OCI-M2 (cell line): ENCODE data around the gene STPG1.
A peak's percentile ranks its signal among the peaks of the same experiment; 100 is the strongest.

Experiments
- DNase-seq: peaks from one replicate; lab custom pipeline; 2025; ENCODE audit not compliant: unreplicated experiment; lab: John Stamatoyannopoulos, UW

The STPG1 gene

DNA sequence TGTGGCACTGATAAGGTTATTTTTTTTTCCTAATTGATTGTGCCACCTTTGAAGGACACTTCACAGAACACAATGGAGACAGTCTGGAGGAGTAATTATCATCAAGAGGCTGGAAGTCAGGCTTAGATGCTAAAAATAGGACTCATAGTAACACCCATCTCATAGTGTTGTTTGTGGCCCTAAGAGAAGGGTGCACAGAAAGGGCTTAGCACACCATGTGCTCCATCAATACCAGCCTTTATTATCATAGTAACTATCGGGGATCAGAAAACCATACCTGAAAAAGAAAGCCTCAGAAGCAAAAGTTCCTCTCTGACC, 13.9 kb upstream of the STPG1 start:
- no peak for DNase-seq

DNA sequence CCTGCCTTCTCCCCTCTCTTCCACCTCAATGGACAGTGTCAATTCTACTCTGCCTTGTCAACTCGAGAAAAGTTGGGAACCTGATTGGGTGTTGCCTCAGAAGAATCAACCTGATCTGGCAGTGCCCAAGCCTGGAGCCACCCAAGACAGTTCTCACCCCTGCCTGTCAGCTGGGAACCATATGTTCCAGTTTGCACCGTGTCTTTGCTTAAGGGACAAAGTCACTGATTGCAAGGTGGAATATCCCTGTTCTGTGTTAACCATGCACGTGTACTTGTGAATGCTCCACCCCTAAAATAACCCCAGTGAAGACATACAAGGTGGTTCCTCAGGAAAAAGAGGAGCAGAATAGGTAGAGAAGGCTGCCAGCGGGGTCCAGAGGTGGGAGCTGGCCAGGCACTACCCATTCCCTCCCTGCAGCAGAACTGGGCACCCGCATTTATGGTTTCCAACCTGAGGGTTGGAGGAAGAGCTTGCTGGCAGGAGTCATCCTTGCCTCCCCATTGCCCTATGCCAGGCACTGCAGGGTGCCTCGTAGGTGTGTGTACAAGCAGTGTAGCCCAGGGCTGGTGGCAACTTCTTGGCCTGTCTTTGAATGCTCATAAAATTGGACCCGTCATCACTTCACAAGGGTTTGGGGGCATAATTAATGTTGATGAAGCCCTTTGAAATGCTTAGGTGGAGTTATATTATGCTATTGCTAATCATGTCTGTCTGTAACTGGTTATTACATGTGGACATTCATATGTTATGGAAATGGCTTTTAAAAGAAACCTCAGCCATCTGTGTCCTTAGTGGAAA, 13.4 kb upstream of the STPG1 start:
- no peak for DNase-seq

DNA sequence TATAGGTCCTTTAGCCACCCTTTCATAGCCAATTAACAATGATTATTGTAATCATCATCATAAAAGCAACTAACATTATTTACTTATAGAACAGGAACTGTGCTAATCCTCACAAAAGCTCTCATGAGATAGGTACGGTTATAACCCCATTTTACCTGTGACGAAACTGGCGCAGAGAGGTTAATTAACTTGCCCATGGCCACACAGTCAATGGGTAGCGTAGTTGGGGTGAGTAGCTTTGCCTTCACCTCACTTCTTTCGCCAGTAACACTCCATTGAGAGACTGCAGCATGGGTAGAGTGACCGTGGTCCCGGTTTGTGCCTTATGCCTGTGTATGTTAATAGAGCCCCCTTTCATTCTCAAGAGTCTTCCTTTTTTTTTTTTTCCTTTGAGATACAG, 12.3 kb upstream of the STPG1 start:
- no peak for DNase-seq

DNA sequence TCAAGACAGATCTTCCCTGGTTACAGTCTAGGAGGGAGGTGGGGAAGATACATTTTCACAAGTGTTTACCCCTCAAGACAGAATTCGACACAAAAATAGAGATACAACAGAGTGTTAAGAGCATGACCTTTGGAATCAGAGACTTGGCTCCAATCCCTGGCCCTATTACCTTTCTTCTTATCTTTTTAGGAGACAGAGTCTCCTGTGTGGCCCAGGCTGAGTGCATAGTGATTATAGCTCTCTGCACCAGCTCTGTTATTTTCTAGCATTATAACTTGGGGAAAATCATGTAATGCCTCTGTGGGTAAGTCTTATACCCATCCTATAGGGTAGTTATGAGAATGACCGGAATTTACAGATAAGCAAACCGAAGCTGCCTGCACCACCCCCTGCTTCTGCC, 11.9 kb upstream of the STPG1 start:
- no peak for DNase-seq

DNA sequence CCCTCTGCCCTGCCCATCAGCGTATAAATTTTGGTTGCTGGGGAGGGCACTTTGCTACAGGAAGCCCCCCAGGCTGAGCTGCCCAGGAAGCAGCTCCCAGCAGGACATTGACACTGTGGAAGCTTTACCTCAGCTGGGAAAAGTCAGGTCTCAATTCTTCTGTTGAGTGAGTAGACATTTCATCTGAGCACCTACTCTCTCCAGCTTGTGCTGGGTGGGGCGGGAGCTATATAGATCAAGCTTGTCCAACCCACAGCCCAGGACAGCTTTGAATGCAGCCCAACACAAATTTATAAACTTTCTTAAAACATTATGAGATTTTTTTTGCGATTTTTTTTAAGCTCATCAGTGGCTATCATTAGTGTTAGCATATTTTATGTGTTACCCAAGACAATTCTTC, 11.4 kb upstream of the STPG1 start:
- no peak for DNase-seq

DNA sequence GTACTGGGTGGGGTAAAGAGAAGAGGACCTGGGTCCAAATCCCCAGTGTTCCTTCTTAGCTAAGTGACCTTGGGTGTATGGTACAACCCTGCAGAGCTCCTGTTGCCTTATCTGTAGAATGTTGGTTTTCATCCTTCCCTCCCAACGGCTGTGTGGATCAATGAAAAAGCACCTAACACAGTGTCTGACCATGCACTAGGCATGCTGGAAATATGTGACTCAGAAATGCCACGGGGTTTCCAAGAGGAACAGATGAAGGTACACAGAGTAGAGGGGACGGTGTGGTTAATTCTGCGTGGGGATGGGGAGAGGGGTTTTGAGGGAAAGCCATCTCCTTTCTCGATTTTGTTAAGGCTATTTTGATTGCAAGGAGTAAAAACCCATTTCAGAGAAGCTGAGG, 10.6 kb upstream of the STPG1 start:
- DNase-seq = no peak

DNA sequence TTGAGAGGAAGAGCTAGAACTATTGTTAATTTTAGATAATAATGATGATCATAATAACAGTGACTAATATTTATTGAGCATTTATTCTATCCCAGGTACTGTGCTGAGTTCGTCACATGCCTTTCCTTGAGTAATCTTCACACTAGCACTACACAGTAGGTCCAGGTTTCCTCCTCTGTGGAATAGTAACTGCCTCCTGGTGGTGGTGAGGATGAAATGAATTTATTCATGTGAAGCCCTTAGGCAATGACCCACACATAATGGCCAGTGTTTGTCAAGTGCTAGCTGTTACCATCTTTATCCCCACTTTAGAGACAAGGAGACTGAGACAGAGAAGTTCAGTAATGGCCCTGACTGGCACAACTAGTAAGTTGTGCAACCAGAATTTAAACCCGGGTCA, 7.9 kb upstream of the STPG1 start:
- no peak for DNase-seq

DNA sequence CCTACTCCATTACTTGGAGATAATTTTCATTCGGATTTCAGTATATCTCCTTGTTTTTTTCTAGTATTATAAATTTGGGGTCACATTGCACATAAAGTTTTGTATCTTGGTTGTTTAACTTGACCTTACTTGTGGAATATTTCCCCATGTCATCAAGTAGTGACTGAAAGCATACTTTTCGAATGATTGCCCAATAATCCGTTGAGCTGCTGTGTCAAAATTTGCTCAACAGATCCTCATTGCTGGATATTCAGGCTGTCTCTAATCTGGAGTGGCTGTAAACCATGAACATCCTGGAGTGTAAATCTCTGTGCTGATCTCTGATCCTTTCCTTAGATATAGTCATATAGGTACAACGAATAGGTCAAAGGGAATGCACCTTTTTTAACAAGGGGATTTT, 7.0 kb upstream of the STPG1 start:
- DNase-seq = no peak

DNA sequence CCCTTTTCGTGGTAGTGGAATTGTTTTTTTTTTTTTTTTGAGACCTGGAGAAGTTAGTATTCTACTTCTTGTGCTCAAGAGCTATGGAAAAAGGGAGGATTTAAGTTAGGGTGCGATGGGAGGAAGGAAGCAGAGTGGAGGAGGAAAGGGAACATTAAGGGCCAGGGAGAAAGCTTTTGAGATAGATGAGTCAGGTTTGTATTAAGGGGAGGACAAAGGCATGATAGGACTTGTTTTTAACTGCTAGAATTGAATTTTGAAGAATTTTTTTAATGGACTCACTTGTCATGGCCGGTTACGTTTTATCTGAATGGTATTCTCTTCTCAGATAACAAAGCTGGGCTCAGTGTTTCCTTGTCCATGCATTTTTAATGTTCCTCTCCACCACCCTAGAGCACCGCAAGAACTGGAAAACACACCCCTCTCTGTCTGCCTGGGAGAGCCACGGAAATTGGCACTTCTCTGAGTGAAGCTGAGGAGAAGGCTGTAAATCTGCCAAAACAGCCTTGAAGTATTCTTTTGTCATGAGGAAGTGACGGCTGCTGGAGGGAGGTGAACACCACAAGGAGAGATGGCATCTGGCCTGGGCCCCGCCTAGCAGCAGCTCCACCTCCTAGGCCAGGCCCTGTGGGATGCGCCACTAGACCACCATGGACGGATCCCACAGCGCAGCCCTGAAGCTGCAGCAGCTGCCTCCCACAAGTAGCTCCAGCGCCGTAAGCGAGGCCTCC, 5.5 kb upstream of the STPG1 start:
- peak; percentile 11 for DNase-seq

DNA sequence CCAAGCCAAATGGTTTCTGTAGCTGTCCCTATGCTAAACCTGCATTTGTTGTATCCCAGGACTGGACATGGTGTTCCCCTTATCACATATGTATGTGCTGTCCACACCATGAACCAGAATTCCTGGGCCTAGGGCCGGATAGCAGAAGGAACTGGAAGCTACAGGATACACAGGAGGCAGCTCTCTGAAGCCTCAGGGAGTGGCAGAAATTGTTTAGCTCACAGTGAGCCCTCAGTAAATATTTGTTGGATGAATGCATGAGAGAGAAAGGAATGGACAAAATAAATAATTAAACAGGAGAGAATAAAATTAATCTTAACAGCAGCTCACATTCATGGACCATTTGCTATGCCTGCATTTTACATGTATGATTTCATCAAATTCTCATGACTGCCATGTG, 4.1 kb upstream of the STPG1 start:
- no peak for DNase-seq

DNA sequence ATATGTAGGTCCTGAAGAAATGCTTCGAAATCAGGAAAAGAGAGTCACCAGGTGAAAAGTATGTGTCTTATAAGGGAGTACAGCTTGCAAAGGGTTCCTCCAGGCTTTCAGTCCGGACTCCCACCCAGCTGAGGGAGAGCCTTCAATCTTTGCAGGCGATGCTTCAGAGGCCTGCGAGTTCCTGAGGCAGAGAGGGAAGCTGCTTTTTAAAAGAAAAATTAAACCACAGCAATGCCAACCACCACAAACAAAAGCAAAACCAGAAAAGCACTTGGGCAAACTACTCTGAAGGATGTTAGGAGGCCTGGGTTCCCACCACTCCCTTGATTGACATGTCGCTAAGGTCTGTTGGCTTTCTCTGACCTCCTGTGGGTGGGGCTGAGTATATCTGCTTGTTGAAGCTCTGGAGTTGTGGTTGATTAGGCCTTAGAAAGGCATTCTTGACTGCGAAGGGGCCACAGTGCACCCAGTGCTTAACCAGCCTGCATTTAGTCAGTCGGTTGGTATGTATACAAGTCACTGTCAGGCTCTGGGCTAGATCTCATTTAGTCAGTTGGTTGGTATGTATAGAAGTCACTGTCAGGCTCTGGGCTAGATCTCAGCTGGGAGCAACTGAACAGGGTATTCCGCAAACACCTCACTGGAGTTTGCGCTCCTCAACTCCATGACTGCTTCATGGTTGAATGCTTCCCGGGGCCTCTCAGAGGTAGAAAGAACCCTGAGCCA, 3.2 kb upstream of the STPG1 start:
- DNase-seq = peak; percentile 20

DNA sequence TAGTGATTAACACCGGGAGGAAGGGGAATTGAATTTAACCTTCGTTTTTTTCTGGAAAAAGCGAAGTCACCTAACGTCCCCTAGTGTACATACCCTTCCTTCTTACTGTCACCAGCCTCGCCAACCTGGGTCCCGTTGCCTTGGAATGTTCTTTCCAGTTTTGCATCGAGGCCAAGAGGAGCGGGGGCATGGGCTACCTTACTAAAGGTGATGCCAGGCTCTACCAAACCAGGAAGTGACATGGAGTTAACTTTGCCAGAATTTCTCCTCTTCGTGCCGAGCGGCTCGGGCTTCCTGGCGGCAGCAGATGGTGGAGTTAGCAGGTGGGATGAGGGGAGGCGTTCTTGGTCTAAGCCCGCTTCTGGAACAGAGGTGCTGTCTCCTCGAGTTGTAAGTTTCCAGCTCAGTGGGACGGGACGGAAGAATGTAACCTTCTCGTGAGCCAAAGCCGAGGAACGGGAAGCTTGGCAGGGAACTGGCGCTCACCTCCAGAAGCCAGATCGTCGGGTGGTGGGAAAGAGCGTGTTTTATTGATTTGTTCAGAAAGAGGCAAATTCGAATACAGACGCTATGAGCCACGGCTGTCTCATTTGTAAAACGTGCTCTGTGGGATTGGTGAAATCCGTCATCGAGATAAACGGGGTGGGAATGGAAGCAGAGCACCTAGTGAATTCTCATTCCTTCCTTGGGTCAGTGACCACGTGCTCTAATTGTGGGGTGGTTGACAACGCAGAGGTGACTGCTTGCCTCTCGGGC, 2.5 kb upstream of the STPG1 start:
- DNase-seq = no peak

DNA sequence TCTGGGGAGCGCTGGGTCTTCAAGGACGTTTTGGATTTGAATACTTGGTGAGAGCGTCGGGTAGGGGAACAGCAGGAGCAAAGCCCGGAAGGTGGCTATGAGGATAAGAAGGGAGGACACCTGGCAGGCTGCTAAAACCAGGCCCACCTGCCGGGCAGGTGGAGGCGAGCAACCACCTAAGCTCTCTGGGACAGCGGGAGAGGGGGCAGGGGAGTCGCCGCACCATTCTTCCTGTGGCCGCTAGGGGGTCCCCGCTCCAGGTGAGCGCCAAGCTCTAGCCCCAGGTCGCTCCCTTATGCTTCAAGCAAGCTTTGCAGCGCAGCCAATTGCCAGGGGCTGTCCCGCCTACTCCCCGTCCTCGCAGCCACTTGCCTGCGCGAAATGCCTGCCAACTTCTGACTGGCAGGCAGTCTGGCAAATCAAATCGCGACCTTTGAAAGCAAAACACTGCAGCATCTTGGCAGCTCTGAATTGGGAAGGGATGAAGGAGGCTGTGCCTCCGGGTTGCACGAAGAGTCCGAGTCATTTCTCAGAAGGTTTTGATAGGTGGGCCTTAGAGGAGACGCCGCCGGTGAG, 1.8 kb upstream of the STPG1 start, which contains the start of gene NIPAL3:
Gene NIPAL3 (plus strand): TSS at position 469 of the 576 bp plus-strand sequence. CDS start 3,746 bp downstream, outside the sequence.
- DNase-seq = peak; percentile 25

DNA sequence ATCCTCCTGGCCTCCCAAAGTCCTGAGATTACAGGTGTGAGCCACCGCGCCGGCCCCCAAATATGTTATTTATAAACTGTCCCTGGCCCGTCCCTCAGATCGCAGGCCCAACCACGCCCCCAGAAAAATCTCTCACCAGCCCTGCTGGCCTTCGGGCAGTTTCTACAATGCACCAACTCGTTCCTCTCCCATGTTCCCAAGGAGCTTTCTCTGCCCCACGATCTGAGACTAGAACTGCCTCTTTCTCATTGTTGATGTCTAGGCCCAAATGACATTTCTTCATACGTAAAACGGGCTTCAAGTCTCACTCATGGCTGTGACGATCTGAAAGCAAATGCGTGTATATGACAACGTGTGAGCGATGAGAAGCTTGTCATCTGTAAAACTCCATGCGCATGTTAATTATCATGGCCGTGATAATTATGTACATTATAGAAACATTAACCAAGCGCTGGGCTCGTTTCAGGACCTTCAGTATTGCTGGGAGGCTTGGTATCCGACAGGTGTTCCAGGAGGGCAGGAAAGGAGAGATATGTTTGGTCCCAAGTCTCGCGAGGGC, 1.3 kb upstream of the STPG1 start:
- DNase-seq = no peak

DNA sequence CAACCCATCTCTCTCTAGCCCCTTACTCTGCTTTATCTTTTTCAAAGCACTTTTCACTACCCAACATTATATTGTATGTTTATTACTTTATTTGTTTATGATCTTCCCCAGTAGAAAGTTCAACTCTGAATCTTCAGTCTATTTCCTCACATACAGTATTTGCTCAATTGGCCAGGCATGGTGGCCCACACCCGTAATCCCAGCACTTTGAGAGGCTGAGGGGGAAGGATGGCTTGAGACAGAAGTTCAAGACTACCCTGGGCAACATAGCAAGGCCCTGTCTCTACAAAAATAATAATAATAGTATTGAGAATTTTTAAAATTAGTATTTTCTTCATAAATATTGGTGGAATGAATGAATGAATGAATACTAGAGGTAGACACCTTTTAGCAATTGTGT, 1.2 kb downstream of the STPG1 start:
- no peak for DNase-seq

DNA sequence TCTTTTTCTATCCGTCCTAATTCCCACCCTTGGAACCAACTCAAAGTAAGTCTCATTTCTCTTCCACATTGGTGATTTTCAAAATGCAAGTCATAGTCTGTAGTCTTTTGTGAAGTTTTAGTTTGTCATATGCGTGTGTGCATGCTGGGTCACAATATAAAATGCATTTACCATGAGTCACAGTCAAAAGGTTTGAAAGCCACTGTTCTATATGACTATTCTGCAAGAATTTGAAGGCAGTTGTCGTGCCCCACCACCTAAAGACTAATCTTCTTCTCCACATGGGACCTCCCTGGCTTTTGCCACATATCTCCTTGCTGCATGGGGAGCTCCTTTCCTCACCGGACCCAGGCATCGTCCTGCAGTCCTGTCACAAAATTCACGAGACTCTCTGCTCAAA, 1.6 kb downstream of the STPG1 start:
- DNase-seq = no peak

DNA sequence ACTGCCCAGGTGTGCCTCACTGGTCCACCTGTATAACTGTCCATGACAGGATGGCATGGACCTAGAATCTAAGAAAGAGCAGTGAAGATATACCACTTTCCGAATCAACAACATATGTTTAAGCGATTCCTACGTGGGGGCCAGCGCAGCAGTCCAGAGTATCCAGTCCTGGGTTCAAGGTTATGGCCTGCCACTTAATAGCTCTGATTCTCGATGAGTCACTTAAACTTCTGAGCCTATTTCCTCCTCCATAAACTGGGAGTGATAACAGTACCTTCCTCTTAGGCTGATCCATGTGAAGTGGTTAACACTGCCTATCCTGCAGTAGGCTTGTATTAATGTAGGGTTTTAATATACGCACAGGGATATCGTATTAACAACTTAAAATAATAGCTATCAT, 2.8 kb downstream of the STPG1 start:
- no peak for DNase-seq

DNA sequence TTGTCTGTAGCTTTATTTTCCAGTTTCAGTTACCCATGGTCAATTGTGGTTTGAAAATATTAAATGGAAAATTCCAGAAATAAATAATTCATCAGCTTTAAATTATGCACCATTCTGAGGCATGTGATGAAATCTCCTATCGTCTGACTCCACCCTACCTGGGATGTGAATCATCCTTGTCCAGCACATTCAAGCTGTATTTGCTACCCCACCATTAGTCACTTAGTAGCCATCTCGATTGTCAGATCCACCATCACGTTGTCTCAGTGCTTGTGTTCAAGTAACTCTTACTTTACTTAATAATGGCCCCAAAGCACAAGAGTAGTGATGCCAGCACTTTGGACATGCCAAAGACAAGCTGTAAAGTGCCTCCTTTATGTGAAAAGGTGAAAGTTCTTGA, 4.0 kb downstream of the STPG1 start:
- no peak for DNase-seq

DNA sequence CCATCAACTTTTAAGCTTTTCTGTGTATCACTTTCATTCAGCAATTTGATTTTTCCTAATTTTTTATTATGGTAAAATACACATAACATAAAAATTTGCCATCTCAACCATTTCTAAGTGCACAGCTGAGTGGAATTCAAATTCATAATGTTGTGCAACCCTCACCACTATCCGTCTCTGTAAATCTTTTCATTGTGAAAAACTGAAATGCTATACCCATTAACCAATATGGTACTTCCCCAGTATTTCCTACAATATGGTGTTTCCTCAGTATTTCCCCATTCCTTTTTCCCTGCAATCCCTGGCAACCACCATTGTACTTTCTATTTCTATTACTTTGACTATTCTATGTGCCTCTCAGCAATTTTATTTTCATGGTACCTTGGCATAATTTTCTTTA, 6.8 kb downstream of the STPG1 start:
- DNase-seq = no peak

DNA sequence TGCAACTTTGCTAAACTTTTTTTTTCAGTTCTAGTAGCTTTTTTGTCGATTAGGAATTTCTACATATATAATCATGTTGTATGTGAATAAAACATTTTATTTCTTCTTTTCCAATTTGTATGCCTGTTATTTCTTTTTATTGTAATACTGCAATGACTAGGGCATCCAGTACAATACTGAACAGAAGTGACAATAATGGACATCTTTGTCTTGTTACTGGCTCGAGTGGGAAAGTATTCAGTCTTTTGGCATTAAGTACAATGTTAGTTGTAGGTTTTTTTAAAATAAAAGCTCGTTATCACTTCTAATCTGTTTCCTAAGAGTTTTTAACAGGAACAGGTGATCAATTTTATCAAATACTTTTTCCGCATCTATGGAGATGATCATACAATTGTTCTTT, 9.8 kb downstream of the STPG1 start:
- no peak for DNase-seq

DNA sequence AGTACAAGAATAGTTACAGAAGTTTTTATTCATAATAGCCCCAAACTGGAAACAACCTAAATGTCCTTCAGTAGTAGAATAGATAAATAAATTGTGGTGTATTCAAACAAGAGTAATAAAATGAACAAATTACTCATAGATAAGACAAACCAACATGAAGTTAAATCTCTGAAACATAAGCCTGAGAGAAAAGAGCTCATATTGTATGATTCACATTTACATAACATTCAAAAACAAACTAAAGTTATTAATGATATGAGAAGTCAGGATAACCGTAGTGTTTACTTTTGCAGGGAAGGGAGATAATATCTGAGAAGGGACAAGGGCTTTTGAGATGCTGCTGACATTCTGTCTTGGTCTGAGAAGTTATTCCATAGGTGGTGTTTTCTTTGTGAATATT, 13.5 kb downstream of the STPG1 start:
- no peak for DNase-seq
